Endothelial cell of umbilical vein (primary cell): ENCODE data around the gene TTLL11. TPM values are rescaled to one million over a fixed set of nuclear protein-coding genes. Genes with fewer than 3 reads are reported as not detected.

Experiments
- BruUV-seq: library from RNA; stranded (reverse); fragments of 400-500 nt; replicated peaks from 2 replicates; lab custom pipeline; 2021; lab: Mats Ljungman, UMichigan
- CTCF ChIA-PET: fragments of 300-600, 350-600 bp; sonication (Branson Sonifier 250); formaldehyde crosslinking; loops from one replicate; lab custom pipeline; 2021; ENCODE audit warnings: antibody characterized with exemption, inconsistent platforms; lab: Charles Lee
- POLR2A ChIA-PET: fragments of 300-600, 350-600 bp; sonication (Branson Sonifier 250); formaldehyde crosslinking; loops from one replicate; lab custom pipeline; 2021; ENCODE audit warnings: antibody characterized with exemption, inconsistent platforms; lab: Charles Lee
- DNase-seq: peaks from one replicate; pipeline ENCODE4 v3.0.0-alpha.2; 2011; ENCODE audit warnings: low read depth, low spot score
- FAIRE-seq: peaks from 2 replicates; lab custom pipeline; 2011; peaks lifted over from hg19 to GRCh38; lab: Jason Lieb, UNC
- H2AFZ ChIP-seq: 2 replicates; pipeline ENCODE4 v1.6.0; 2012; ENCODE audit warnings: low read depth, low read length, control low read depth, inconsistent platforms
- H3K27ac ChIP-seq: 2 replicates; pipeline ENCODE4 v1.5.1; 2011; ENCODE audit warnings: low read depth, mild to moderate bottlenecking, control low read depth, low read length, moderate library complexity; ENCODE audit not compliant: insufficient read depth
- H3K27me3 ChIP-seq, 2 experiments: 2 replicates each; pipeline versions ENCODE4 v1.6.0 to v1.6.1; 2011; ENCODE audit warnings: low read length in 2 of 2, mixed read lengths in 1 of 2; ENCODE audit not compliant: control insufficient read depth in 2 of 2, insufficient read depth in 2 of 2
- H3K36me3 ChIP-seq, 2 experiments: 2 replicates in 1 of 2; 3 replicates in 1 of 2; pipeline ENCODE4 v1.5.1; 2011; ENCODE audit warnings: low read length in 2 of 2, mild to moderate bottlenecking in 1 of 2, moderate library complexity in 1 of 2; ENCODE audit not compliant: control insufficient read depth in 2 of 2, insufficient read depth in 2 of 2; ENCODE audit errors: extremely low read depth in 1 of 2
- H3K4me1 ChIP-seq: 3 replicates; pipeline ENCODE4 v1.5.1; 2011; ENCODE audit warnings: mild to moderate bottlenecking, low read length; ENCODE audit not compliant: control insufficient read depth, insufficient read depth; ENCODE audit errors: extremely low read depth
- H3K4me2 ChIP-seq: 2 replicates; pipeline ENCODE4 v1.6.1; 2011; ENCODE audit warnings: low read length, control low read depth, mixed read lengths; ENCODE audit not compliant: insufficient read depth
- H3K4me3 ChIP-seq, 3 experiments: fragments of 200-600 bp in 1 of 3; sonication (generic), shearing (Covaris generic) in 1 of 3; replicated peaks in 1 of 3; 2 replicates each; pipeline ENCODE4 v1.5.1; 2011 to 2016; ENCODE audit warnings: control low read depth in 3 of 3, low read length in 3 of 3, mild to moderate bottlenecking in 2 of 3, inconsistent platforms in 1 of 3, low read depth in 1 of 3, moderate library complexity in 1 of 3; ENCODE audit not compliant: insufficient read depth in 1 of 3
- H3K79me2 ChIP-seq: 2 replicates; pipeline ENCODE4 v1.6.0; 2012; ENCODE audit warnings: low read length, inconsistent platforms; ENCODE audit not compliant: control insufficient read depth, insufficient read depth
- H3K9ac ChIP-seq: replicated peaks from 2 replicates; pipeline ENCODE3; 2011; ENCODE audit warnings: low read length, control low read depth; ENCODE audit not compliant: insufficient read depth; ENCODE audit errors: extremely low read depth
- H3K9me1 ChIP-seq: replicated peaks from 3 replicates; pipeline ENCODE4 v1.6.0; 2011; ENCODE audit warnings: mild to moderate bottlenecking, low read length; ENCODE audit not compliant: control insufficient read depth, insufficient read depth; ENCODE audit errors: extremely low read depth
- H3K9me3 ChIP-seq: replicated peaks from 2 replicates; pipeline ENCODE4 v1.5.1; 2012; ENCODE audit warnings: low read length, inconsistent platforms; ENCODE audit not compliant: control insufficient read depth, insufficient read depth
- H4K20me1 ChIP-seq: replicated peaks from 2 replicates; pipeline ENCODE3; 2011; ENCODE audit warnings: mild to moderate bottlenecking, low read length; ENCODE audit not compliant: control insufficient read depth, insufficient read depth; ENCODE audit errors: extremely low read depth
- EZH2 ChIP-seq: IDR thresholded peaks from 2 replicates; pipeline ENCODE4 v1.6.1; 2012; ENCODE audit warnings: borderline replicate concordance, low read depth, mild to moderate bottlenecking, moderate library complexity, low read length, inconsistent platforms; ENCODE audit not compliant: severe bottlenecking
- FOS ChIP-seq: IDR thresholded peaks from 2 replicates; pipeline ENCODE4 v1.6.1; 2011; ENCODE audit warnings: mild to moderate bottlenecking, low read length, moderate library complexity, borderline replicate concordance; ENCODE audit not compliant: insufficient read depth
- GATA2 ChIP-seq: IDR thresholded peaks from 2 replicates; pipeline ENCODE4 v1.7.0; 2011; ENCODE audit warnings: low read depth, mild to moderate bottlenecking, moderate library complexity, mixed read lengths, low read length; ENCODE audit not compliant: insufficient read length, insufficient read depth
- JUN ChIP-seq: IDR thresholded peaks from 2 replicates; pipeline ENCODE4 v1.6.1; 2011; ENCODE audit warnings: borderline replicate concordance, low read depth; ENCODE audit not compliant: insufficient read length, insufficient read depth
- MYC ChIP-seq: IDR thresholded peaks from one replicate; pipeline ENCODE4 v1.6.1; 2011; ENCODE audit warnings: mild to moderate bottlenecking, low read depth, low read length
- POLR2A ChIP-seq: IDR thresholded peaks from 2 replicates; pipeline ENCODE4 v1.6.1; 2012; ENCODE audit warnings: low read depth, mild to moderate bottlenecking, control low read depth, low read length
- POLR2AphosphoS5 ChIP-seq: IDR thresholded peaks from 2 replicates; pipeline ENCODE4 v1.6.1; 2012; ENCODE audit warnings: low read depth, mild to moderate bottlenecking, control low read depth, low read length, moderate library complexity; ENCODE audit not compliant: insufficient read depth
- dilution Hi-C: fragments of 300-500 bp; cut with MboI; formaldehyde crosslinking; loops from one replicate; pipeline ENCODE4 v1.15.0; 2019; ENCODE audit warnings: low sequenced_read_pairs; ENCODE audit not compliant: extremely low pct_ligation_motif_present
- intact Hi-C: fragments of 100-400 bp; cut with micrococcal nuclease; formaldehyde crosslinking; loops from one replicate; pipeline ENCODE4 v1.10.0; 2022
- polyA plus RNA-seq, 4 experiments: library from polyadenylated mRNA; depleted of rRNA in 3 of 4; stranded (reverse) in 3 of 4; unstranded in 1 of 4; fragments of >200 nt; gene quantifications; 2 replicates each; pipeline versions ENCODE4 v1.2.1 to v1.2.3, GENCODE V29; 2011 to 2012; ENCODE audit warnings: missing spikeins in 1 of 4
- total RNA-seq: library from RNA; stranded (reverse); gene quantifications from 2 replicates; pipeline ENCODE4 v1.2.3, GENCODE V29; 2021
- TF ChIP-seq, protein P1 (sequence below): IDR thresholded peaks from 2 replicates; pipeline ENCODE4 v1.6.1; 2011; ENCODE audit not compliant: insufficient read depth, insufficient read length
- TF ChIP-seq, protein P2 (sequence below), 2 donors: IDR thresholded peaks; 1 replicate in 1 of 2; 2 replicates in 1 of 2; pipeline ENCODE4 v1.5.1; 2011; ENCODE audit warnings: low read length in 2 of 2, mild to moderate bottlenecking in 2 of 2, moderate library complexity in 2 of 2, control low read depth in 1 of 2, inconsistent platforms in 1 of 2, low read depth in 1 of 2; ENCODE audit not compliant: insufficient read depth in 1 of 2; ENCODE audit errors: extremely low read depth in 1 of 2

Gene TTLL11
- total and polyA plus RNA-seq, 2 donors (not counting 3 experiments of a cell fraction or from before 2014, with no cell fraction given): 4.9 to 5.1 TPM

DNA sequence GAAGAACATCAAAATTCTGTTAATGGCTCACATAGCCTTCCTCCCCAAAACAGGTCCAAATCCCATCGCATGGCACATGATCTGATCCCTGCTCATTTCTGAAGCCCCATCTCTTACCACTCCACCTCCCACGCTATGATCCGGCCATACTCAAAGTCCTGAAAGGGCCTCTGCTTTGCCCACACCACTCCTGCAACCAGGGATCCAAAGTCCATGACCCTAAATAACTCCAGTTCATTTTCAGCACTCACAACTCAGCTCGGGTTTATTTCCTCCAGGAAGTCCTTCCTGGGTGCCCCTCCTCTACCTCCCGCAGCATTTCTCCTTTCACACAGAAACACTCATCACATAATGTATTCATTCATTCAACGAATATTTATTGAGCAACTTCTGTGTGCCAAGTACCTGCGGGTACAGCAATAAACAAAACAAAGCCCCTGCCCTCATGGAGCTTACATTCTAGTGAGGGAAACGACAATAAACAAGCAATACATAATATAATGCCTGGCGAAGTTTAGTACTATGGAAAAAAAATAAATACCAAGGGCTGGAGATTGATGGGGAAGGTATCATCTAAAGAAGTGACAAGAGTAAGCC is 2.7 kb downstream of the TTLL11 start:
- Histone ChIP-seq H3K27ac (no peak overlapping the region), H3K36me3 (no peaks in the 10 kb centered on the region), H3K9ac (no peak overlapping the region), H2AFZ (no peak overlapping the region), H3K27me3 (peaks cover 0 to 2% of the 10 kb centered on the region in 2 experiments), H3K9me3 (no peaks in the 10 kb centered on the region), H3K79me2 (no peaks in the 10 kb centered on the region), H3K4me3 (no peak overlapping the region), H3K9me1 (no peaks in the 10 kb centered on the region), H4K20me1 (no peaks in the 10 kb centered on the region), H3K4me2 (no peak overlapping the region), H3K4me1 (peaks cover 11% of the 10 kb centered on the region)
- dilution Hi-C loops: no loop called here
- ChIA-PET CTCF (no interaction called here), POLR2A (no interaction called here)
- no TSS peak for BruUV-seq
- intact Hi-C loops: no loop called here
- TF ChIP-seq FOS: no peak
- no peak for TF ChIP-seq JUN
- TF ChIP-seq POLR2A: no peak
- TF ChIP-seq GATA2: no peak
- TF ChIP-seq, protein P1, sequence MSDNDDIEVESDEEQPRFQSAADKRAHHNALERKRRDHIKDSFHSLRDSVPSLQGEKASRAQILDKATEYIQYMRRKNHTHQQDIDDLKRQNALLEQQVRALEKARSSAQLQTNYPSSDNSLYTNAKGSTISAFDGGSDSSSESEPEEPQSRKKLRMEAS: no peak
- TF ChIP-seq POLR2AphosphoS5: no peak
- DNase-seq: no peak
- no peak for FAIRE-seq

DNA sequence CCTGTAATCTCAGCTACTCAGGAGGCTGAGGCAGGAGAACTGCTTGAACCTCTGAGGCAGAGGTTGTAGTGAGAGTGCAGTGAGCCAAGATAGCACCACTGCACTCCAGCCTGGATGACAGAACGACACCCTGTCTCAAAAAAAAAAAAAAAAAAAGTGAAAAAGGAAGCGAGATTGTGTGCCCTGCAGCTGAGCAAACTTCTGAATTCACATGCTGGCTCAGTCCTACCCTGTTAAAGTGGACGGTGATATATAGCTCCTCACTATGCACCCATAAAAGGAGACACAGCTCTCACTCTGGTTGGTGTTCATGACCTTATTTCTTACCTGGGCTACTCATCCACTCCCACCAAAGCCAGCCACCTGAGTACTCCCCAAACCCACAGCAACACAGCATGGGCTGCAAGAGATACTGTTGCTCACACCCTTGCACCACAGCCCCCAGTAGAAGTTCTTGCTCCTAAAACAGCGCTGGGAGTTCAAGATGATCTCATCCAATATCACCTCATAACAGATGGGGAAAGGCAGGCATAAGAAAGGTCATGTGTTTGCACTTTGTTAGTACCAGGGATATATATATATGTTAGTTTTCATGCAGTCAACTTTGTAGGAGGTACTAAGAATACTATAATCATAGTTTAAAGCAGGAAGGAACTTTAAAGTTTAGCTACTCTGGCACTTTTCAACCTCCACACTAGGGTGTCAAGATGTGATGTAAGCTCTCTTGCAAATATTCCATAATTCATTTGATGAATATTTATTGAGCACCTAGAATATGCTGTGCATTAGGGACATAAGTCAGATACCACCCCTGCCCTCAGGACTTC is 4.0 kb downstream of the TTLL11 start:
- ChIA-PET POLR2A (no interaction called here), CTCF (interaction anchor here (1.0 kb wide), 1 partner anchor 10 kb away, joined by 9 read pairs; no protein-coding TSS in a partner anchor)
- Histone ChIP-seq H3K9me1 (no peaks in the 10 kb centered on the region), H3K9ac (no peak overlapping the region), H3K4me2 (no peak overlapping the region), H3K27me3 (no peaks in the 10 kb centered on the region), H3K9me3 (no peaks in the 10 kb centered on the region), H4K20me1 (no peaks in the 10 kb centered on the region), H3K4me3 (no peak overlapping the region), H3K36me3 (no peaks in the 10 kb centered on the region), H3K79me2 (no peaks in the 10 kb centered on the region), H3K27ac (no peak overlapping the region), H3K4me1 (peaks cover 11% of the 10 kb centered on the region), H2AFZ (no peak overlapping the region)
- TF ChIP-seq JUN (no peak), FOS (no peak), EZH2 (no peak), MYC (no peak), GATA2 (no peak), POLR2AphosphoS5 (no peak), POLR2A (no peak)
- TF ChIP-seq, protein P2, sequence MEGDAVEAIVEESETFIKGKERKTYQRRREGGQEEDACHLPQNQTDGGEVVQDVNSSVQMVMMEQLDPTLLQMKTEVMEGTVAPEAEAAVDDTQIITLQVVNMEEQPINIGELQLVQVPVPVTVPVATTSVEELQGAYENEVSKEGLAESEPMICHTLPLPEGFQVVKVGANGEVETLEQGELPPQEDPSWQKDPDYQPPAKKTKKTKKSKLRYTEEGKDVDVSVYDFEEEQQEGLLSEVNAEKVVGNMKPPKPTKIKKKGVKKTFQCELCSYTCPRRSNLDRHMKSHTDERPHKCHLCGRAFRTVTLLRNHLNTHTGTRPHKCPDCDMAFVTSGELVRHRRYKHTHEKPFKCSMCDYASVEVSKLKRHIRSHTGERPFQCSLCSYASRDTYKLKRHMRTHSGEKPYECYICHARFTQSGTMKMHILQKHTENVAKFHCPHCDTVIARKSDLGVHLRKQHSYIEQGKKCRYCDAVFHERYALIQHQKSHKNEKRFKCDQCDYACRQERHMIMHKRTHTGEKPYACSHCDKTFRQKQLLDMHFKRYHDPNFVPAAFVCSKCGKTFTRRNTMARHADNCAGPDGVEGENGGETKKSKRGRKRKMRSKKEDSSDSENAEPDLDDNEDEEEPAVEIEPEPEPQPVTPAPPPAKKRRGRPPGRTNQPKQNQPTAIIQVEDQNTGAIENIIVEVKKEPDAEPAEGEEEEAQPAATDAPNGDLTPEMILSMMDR (IDR thresholded peaks at IDR 0.05; ENCODE audit: extremely low read depth in 1 of 2, insufficient read depth in 1 of 2, low read depth in 1 of 2, low read length in 2 of 2): no peak
- TF ChIP-seq, protein P1: no peak
- DNase-seq (no peak), FAIRE-seq (no peak)
- dilution Hi-C loops: no loop called here
- BruUV-seq: no TSS peak
- intact Hi-C loops: no loop called here
